Parathyroid adenoma (tissue), 2 donors: ENCODE data around the gene ZNF662.

Experiments used
- H2AFZ ChIP-seq: fragments of 300-600 bp; sonication (generic); one replicate; pipeline ENCODE4 v1.7.0; 2017; ENCODE audit warnings: antibody characterized with exemption, mild to moderate bottlenecking
- H3K27ac ChIP-seq: fragments of 300-600 bp; sonication (generic); one replicate; pipeline ENCODE4 v1.7.0; 2017
- H3K27me3 ChIP-seq: fragments of 300-600 bp; sonication (generic); one replicate; pipeline ENCODE4 v1.7.0; 2017; ENCODE audit warnings: low read length; ENCODE audit not compliant: control insufficient read depth, insufficient read depth
- H3K36me3 ChIP-seq: fragments of 300-600 bp; sonication (generic); one replicate; pipeline ENCODE4 v1.7.0; 2017; ENCODE audit warnings: low read length; ENCODE audit not compliant: control insufficient read depth, insufficient read depth
- H3K4me1 ChIP-seq: fragments of 300-600 bp; sonication (generic); one replicate; pipeline ENCODE4 v1.7.0; 2017; ENCODE audit warnings: control low read depth
- H3K4me2 ChIP-seq: fragments of 300-600 bp; sonication (generic); one replicate; pipeline ENCODE4 v1.7.0; 2017; ENCODE audit warnings: low read length
- H3K4me3 ChIP-seq: fragments of 300-600 bp; sonication (generic); one replicate; pipeline ENCODE4 v1.7.0; 2017; ENCODE audit warnings: low read depth, low read length
- H3K79me2 ChIP-seq: fragments of 300-600 bp; sonication (generic); one replicate; pipeline ENCODE4 v1.7.0; 2017; ENCODE audit warnings: control low read depth
- H3K9ac ChIP-seq: fragments of 300-600 bp; sonication (generic); one replicate; pipeline ENCODE4 v1.7.0; 2017; ENCODE audit warnings: mild to moderate bottlenecking
- H3K9me3 ChIP-seq: fragments of 300-600 bp; sonication (generic); one replicate; pipeline ENCODE4 v1.7.0; 2017; ENCODE audit warnings: low read length; ENCODE audit not compliant: control insufficient read depth
- CTCF ChIP-seq: fragments of 300-600 bp; sonication (generic); IDR thresholded peaks from one replicate; pipeline ENCODE4 v1.7.0; 2017; ENCODE audit warnings: antibody characterized with exemption, mild to moderate bottlenecking
- donor health status: primary hyperparathyroidism.

The ZNF662 gene

GRCh38 chr3:42884324-42884723 lies 21.6 kb upstream of the ZNF662 start:
- Histone ChIP-seq H3K4me1 (peaks cover 3% of the 10 kb centered on the region), H3K4me2 (no peak overlapping the region), H3K27me3 (no peaks in the 10 kb centered on the region), H3K4me3 (no peak overlapping the region), H3K79me2 (no peaks in the 10 kb centered on the region), H3K9ac (no peak overlapping the region), H3K9me3 (no peaks in the 10 kb centered on the region), H3K36me3 (no peaks in the 10 kb centered on the region), H3K27ac (no peak overlapping the region), H2AFZ (no peak overlapping the region)
- TF ChIP-seq CTCF = no peak

DNA sequence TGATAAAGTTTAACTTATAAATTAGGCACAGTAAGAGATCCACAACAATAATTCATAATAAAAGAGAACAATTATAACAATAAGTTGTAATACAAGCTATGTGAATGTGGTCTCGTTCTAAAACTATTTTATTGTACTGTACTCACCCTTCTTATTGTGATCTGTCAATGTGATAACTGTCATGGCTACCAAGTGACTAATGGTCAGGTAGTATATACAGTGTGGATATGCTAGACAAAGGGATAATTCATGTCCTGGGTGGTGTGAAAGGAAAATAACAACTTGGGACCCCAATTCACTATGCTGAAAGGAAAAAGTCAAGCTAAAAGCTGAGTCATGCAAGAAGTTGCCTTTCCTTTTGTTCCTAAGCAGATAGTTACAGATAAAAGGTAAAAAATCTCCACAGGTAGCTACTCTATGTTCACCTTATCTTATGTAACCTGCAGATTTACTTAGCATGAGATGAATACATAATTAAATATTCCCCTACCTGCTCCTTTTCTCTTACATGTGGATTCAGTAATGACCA lies 19.6 kb upstream of the ZNF662 start:
- H3K79me2 ChIP-seq = no peaks in the 10 kb centered on the region
- H3K27ac ChIP-seq = no peak overlapping the region
- H3K4me3 ChIP-seq = no peak overlapping the region
- no peak overlapping the region for H3K4me2 ChIP-seq
- H3K36me3 ChIP-seq = no peaks in the 10 kb centered on the region
- H3K9ac ChIP-seq = no peak overlapping the region
- H3K9me3 ChIP-seq = no peaks in the 10 kb centered on the region
- TF ChIP-seq CTCF = no peak
- H2AFZ ChIP-seq = no peak overlapping the region
- peaks cover under 1% of the 10 kb centered on the region for H3K4me1 ChIP-seq
- no peaks in the 10 kb centered on the region for H3K27me3 ChIP-seq

- no peak overlapping the region for H3K4me3 ChIP-seq
- H3K4me1 ChIP-seq = no peaks in the 10 kb centered on the region
- no peaks in the 10 kb centered on the region for H3K9me3 ChIP-seq
- H2AFZ ChIP-seq = no peak overlapping the region
- no peaks in the 10 kb centered on the region for H3K36me3 ChIP-seq
- H3K27me3 ChIP-seq = no peaks in the 10 kb centered on the region
- TF ChIP-seq CTCF = no peak
- no peak overlapping the region for H3K27ac ChIP-seq
- H3K79me2 ChIP-seq = no peaks in the 10 kb centered on the region
- no peak overlapping the region for H3K4me2 ChIP-seq
- no peak overlapping the region for H3K9ac ChIP-seq
These were observed 18.9 kb upstream of the ZNF662 start for GRCh38 chr3:42887084-42887483.

- H3K79me2 ChIP-seq = no peaks in the 10 kb centered on the region
- no peak overlapping the region for H3K4me2 ChIP-seq
- H3K36me3 ChIP-seq = no peaks in the 10 kb centered on the region
- no peaks in the 10 kb centered on the region for H3K27me3 ChIP-seq
- no peaks in the 10 kb centered on the region for H3K4me1 ChIP-seq
- no peak overlapping the region for H3K27ac ChIP-seq
- H2AFZ ChIP-seq = no peak overlapping the region
- no peak overlapping the region for H3K4me3 ChIP-seq
- H3K9me3 ChIP-seq = no peaks in the 10 kb centered on the region
- no peak overlapping the region for H3K9ac ChIP-seq
- no peak for TF ChIP-seq CTCF
These were observed 14.9 kb upstream of the ZNF662 start for GRCh38 chr3:42891042-42891441.

- no peaks in the 10 kb centered on the region for H3K9me3 ChIP-seq
- H3K4me1 ChIP-seq = no peaks in the 10 kb centered on the region
- no peaks in the 10 kb centered on the region for H3K36me3 ChIP-seq
- H2AFZ ChIP-seq = no peak overlapping the region
- no peak overlapping the region for H3K27ac ChIP-seq
- no peak for TF ChIP-seq CTCF
- no peaks in the 10 kb centered on the region for H3K27me3 ChIP-seq
- H3K4me2 ChIP-seq = no peak overlapping the region
- no peaks in the 10 kb centered on the region for H3K79me2 ChIP-seq
- H3K9ac ChIP-seq = no peak overlapping the region
- H3K4me3 ChIP-seq = no peak overlapping the region
These were observed 13.8 kb upstream of the ZNF662 start for GRCh38 chr3:42892169-42892568.
